Effector memory CD4-positive, alpha-beta T cell (primary cell): Measurements from ENCODE around the gene SRBD1.

Experiments used
- DNase-seq, 3 donors: peaks; one replicate each; pipeline ENCODE4 v3.0.0-alpha.2; 2020
- H3K27ac ChIP-seq: 2 replicates; pipeline ENCODE4 v1.7.0; 2013; ENCODE audit warnings: mild to moderate bottlenecking, low read length, moderate library complexity; ENCODE audit not compliant: insufficient read depth, poor library complexity, severe bottlenecking
- H3K27me3 ChIP-seq: replicated peaks from 2 replicates; pipeline ENCODE4 v1.7.0; 2013; ENCODE audit warnings: mild to moderate bottlenecking, low read length; ENCODE audit not compliant: insufficient read depth, control insufficient read depth, poor library complexity, severe bottlenecking
- H3K36me3 ChIP-seq: 2 replicates; pipeline ENCODE4 v1.7.0; 2013; ENCODE audit warnings: mild to moderate bottlenecking, low read length, moderate library complexity; ENCODE audit not compliant: control insufficient read depth, insufficient read depth
- H3K4me1 ChIP-seq: 2 replicates; pipeline ENCODE4 v1.7.0; 2013; ENCODE audit warnings: low read length, mild to moderate bottlenecking; ENCODE audit not compliant: control insufficient read depth, insufficient read depth, poor library complexity, severe bottlenecking
- H3K4me3 ChIP-seq: 2 replicates; pipeline ENCODE4 v1.7.0; 2013; ENCODE audit warnings: low read length, low read depth, mild to moderate bottlenecking; ENCODE audit not compliant: insufficient read depth, poor library complexity, severe bottlenecking
- H3K9me3 ChIP-seq: 2 replicates; pipeline ENCODE4 v1.7.0; 2013; ENCODE audit warnings: mild to moderate bottlenecking, low read length, moderate library complexity; ENCODE audit not compliant: control insufficient read depth

The SRBD1 gene

GRCh38 chr2:45596761-45597160 is 14.3 kb downstream of the SRBD1 start:
- Histone ChIP-seq H3K27me3 (no peaks in the 10 kb centered on the region), H3K27ac (no peak overlapping the region), H3K4me3 (no peak overlapping the region), H3K36me3 (peaks cover 23% of the 10 kb centered on the region), H3K9me3 (no peaks in the 10 kb centered on the region), H3K4me1 (no peaks in the 10 kb centered on the region)
- no peak for DNase-seq

- H3K27ac ChIP-seq: no peak overlapping the region
- no peaks in the 10 kb centered on the region for H3K4me1 ChIP-seq
- H3K27me3 ChIP-seq: no peaks in the 10 kb centered on the region
- peaks cover 20% of the 10 kb centered on the region for H3K36me3 ChIP-seq
- no peak overlapping the region for H3K4me3 ChIP-seq
- H3K9me3 ChIP-seq: no peaks in the 10 kb centered on the region
- DNase-seq: no peak
These were observed 15.2 kb downstream of the SRBD1 start for GRCh38 chr2:45595721-45596435.

- H3K4me1 ChIP-seq: no peaks in the 10 kb centered on the region
- H3K9me3 ChIP-seq: no peaks in the 10 kb centered on the region
- DNase-seq: no peak
These were observed 20.0 kb downstream of the SRBD1 start for GRCh38 chr2:45591073-45591472.

GRCh38 chr2:45588158-45588829 is 22.8 kb downstream of the SRBD1 start:
- no peaks in the 10 kb centered on the region for H3K9me3 ChIP-seq
- H3K27me3 ChIP-seq: no peaks in the 10 kb centered on the region
- no peak for DNase-seq
- no peak overlapping the region for H3K4me3 ChIP-seq
- H3K36me3 ChIP-seq: no peaks in the 10 kb centered on the region
- H3K27ac ChIP-seq: no peak overlapping the region
- H3K4me1 ChIP-seq: no peaks in the 10 kb centered on the region

More at GRCh38 chr2:45591073-45591472, 20.0 kb downstream of the SRBD1 start:
- Histone ChIP-seq H3K27me3 (no peaks in the 10 kb centered on the region), H3K4me3 (no peak overlapping the region), H3K36me3 (no peaks in the 10 kb centered on the region), H3K27ac (no peak overlapping the region)

- H3K27ac ChIP-seq: no peak overlapping the region
- H3K9me3 ChIP-seq: no peaks in the 10 kb centered on the region
- no peaks in the 10 kb centered on the region for H3K27me3 ChIP-seq
- no peak overlapping the region for H3K4me3 ChIP-seq
- no peaks in the 10 kb centered on the region for H3K36me3 ChIP-seq
- no peak for DNase-seq
- no peaks in the 10 kb centered on the region for H3K4me1 ChIP-seq
These were observed 24.5 kb downstream of the SRBD1 start for GRCh38 chr2:45586600-45586999.

- DNase-seq: no peak
- H3K9me3 ChIP-seq: no peaks in the 10 kb centered on the region
These were observed 25.7 kb downstream of the SRBD1 start for GRCh38 chr2:45585267-45585861.

GRCh38 chr2:45583977-45584376 is 27.1 kb downstream of the SRBD1 start:
- Histone ChIP-seq H3K4me3 (no peak overlapping the region), H3K27ac (no peak overlapping the region), H3K4me1 (no peaks in the 10 kb centered on the region), H3K36me3 (no peaks in the 10 kb centered on the region), H3K27me3 (no peaks in the 10 kb centered on the region), H3K9me3 (no peaks in the 10 kb centered on the region)
- DNase-seq: no peak

More at GRCh38 chr2:45585267-45585861, 25.7 kb downstream of the SRBD1 start:
- H3K4me3 ChIP-seq: no peak overlapping the region
- no peaks in the 10 kb centered on the region for H3K27me3 ChIP-seq
- no peaks in the 10 kb centered on the region for H3K4me1 ChIP-seq
- no peaks in the 10 kb centered on the region for H3K36me3 ChIP-seq
- no peak overlapping the region for H3K27ac ChIP-seq

GRCh38 chr2:45582522-45582921 is 28.5 kb downstream of the SRBD1 start:
- DNase-seq: no peak
- Histone ChIP-seq H3K27me3 (no peaks in the 10 kb centered on the region), H3K36me3 (no peaks in the 10 kb centered on the region), H3K4me3 (no peak overlapping the region), H3K4me1 (no peaks in the 10 kb centered on the region), H3K9me3 (no peaks in the 10 kb centered on the region), H3K27ac (no peak overlapping the region)

GRCh38 chr2:45578056-45578843 is 32.8 kb downstream of the SRBD1 start:
- no peak for DNase-seq
- H3K27me3 ChIP-seq: no peaks in the 10 kb centered on the region
- no peak overlapping the region for H3K27ac ChIP-seq
- no peaks in the 10 kb centered on the region for H3K36me3 ChIP-seq
- H3K4me1 ChIP-seq: no peaks in the 10 kb centered on the region
- no peak overlapping the region for H3K4me3 ChIP-seq
- no peaks in the 10 kb centered on the region for H3K9me3 ChIP-seq
